Activated naive CD8-positive, alpha-beta T cell treated with anti-CD3 and anti-CD28 coated beads, Interleukin-2, amount 50 U/mL, for 16 hours (primary cell): ENCODE results near the gene EPHA10.
"Not testable (repeated sequence)": the region's sequence is repeated elsewhere in the genome, so short reads cannot be mapped to it uniquely, and the experiment has no call there.

Experiments used
- DNase-seq: peaks from one replicate; pipeline ENCODE4 v3.0.0-alpha.2; 2020; ENCODE audit warnings: low read depth, low spot score

Gene EPHA10

DNA sequence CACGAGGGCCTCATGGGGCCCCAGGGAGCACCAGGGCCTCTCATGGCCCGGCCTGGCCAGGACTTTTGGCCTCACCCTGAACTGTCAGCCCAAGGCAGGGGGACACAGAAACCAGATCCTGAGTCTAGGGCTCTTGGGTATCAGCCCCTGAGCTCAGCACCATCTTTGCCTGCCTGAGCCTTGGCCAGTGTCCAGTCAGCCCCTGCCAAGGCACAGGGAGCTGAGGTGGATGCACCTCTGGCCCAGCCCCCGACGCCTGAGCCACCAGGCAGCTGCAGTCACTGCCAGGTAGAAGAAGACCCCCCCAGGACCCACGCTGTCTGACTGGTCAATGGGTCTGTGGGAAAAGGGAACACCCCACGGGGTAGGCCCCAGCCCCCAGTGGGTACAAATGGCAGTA lies 47.3 kb downstream of the EPHA10 start:
- DNase-seq, result no peak

DNA sequence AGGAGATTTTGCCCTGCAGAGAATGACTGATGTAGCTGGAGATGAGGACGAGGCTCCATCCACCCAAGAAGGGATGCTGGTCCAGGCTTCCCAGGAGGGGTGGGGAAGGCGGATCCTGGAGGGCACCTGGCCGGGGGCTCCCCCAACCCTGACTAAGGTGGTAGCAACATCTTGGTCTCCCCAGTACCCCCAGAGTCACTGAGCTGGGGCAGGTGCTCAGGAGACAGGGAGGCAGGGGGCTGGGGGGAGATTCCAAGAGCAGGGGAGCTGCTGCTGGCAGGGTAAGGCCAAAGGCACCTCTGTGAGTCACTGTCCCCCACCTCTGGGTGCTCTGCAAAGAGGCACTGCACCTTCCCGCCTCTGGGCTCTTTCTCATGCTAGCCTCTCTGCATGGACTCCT lies 48.6 kb downstream of the EPHA10 start:
- DNase-seq, result no peak

DNA sequence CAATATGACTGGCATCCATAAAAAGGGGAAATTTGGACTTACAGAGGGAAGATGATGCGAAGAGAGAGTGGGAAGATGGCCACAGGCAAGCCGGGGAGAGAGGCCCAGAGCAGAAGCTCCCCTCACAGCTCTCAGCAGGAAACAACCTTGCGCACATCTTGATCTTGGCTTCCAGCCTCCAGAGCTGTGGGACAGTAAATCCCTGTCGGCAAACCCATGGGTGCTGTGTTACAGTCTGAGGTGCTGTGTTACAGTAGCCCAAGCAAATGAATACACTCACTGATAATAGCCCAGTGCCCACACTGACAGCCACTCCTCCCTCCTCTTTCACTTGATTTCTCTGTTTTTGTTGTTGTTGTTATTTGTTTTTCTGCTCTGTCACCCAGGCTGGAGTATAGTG lies 50.2 kb downstream of the EPHA10 start:
- DNase-seq, result no peak

- DNase-seq, result no peak
These were observed 50.7 kb downstream of the EPHA10 start for GRCh38 chr1:37714226-37714625.

DNA sequence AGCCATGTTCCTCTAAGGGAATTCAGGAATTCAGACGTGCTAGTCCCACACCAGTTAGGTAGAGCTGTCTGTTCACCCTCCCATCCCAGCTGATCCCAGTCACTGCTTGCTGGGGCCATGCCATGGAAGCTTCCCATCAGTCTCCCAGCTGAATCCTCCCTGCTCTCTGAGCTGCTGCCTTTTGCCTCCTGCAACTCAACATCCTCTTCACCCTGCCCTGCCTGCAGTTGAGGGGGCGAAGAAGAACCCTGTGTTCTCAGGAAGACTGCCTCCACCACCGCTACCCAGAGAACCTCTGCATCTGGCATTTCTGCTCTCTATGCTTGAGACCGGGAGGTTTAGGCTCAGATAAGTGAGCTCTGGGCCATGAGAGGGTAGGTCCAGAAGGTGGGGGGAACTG lies 56.4 kb downstream of the EPHA10 start:
- no peak for DNase-seq

DNA sequence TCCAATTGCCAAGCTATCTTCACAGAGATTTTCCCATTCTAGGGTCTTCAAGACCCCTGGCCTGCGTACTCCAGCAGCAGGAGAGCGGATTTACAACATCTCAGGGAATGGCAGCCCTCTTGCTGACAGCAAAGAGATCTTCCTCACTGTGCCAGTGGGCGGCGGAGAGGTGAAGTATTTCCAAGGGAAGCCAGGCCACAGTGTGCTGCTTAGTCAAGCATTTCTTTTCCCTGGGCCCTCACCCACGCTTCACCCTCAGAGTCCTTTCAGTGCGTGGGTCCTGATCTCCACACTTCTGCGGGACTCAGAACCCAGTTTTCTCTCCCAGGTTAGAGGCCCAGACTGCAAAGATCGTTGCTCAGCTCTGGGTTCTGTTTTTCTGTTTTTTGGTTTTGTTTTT lies 59.5 kb downstream of the EPHA10 start:
- DNase-seq, result no peak

DNA sequence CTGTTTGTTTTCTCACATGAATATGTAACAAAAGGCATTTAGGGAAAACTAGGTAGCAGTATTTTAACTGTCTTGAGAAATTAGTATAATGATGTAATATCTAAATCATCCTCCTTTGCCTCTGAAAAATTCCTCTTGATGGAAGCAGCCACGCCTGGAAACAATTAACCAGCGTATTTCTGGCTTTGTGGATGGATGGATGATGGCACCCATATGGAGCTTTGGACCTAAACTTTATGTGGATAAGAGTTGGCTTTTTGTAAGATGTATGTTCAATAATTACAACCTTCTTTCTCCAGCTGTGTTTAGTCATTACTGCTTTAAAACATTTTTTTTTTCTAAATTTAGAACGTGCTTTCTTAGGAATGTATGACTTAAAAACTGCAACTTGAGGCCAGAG lies 60.0 kb downstream of the EPHA10 start:
- no peak for DNase-seq

- no peak for DNase-seq
These were observed 61.9 kb downstream of the EPHA10 start for GRCh38 chr1:37703061-37703460.

GRCh38 chr1:37701051-37701450 lies 63.9 kb downstream of the EPHA10 start:
- no peak for DNase-seq

GRCh38 chr1:37699147-37699546 lies 65.8 kb downstream of the EPHA10 start:
- no peak for DNase-seq

DNA sequence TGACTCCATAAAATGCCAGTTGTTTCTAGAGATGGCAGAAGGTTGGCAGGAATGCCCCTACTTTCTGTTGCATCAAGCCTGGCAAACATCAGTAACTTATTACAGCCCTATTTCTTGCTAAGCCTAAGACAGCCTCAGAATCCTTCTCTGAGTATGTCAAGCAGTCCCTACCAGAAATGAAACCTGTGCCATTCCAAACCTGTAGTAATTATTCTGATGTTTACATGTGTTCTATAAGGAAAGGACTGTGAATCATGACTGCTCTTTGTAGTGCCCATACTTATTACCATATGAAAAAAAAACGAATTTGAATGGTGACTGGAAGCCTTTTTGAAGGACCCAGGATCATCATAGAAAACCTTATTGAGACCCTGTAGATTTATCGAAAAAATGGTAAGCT lies 67.2 kb downstream of the EPHA10 start:
- no peak for DNase-seq

GRCh38 chr1:37697090-37697489 lies 67.8 kb downstream of the EPHA10 start:
- DNase-seq, result no peak

- no peak for DNase-seq
These were observed 72.1 kb downstream of the EPHA10 start for GRCh38 chr1:37692834-37693175.

- DNase-seq, result peak; percentile 97
These were observed 72.7 kb downstream of the EPHA10 start, which contains the start of gene CDCA8 for GRCh38 chr1:37692078-37692833. Gene CDCA8, plus strand, starts transcription at chr1:37692516. Its CDS starts 175 bp downstream, at chr1:37692691.

GRCh38 chr1:37691497-37692077 lies 73.3 kb downstream of the EPHA10 start:
- DNase-seq, result no peak

- DNase-seq, result no peak
These were observed 76.0 kb downstream of the EPHA10 start for GRCh38 chr1:37688926-37689325.

DNA sequence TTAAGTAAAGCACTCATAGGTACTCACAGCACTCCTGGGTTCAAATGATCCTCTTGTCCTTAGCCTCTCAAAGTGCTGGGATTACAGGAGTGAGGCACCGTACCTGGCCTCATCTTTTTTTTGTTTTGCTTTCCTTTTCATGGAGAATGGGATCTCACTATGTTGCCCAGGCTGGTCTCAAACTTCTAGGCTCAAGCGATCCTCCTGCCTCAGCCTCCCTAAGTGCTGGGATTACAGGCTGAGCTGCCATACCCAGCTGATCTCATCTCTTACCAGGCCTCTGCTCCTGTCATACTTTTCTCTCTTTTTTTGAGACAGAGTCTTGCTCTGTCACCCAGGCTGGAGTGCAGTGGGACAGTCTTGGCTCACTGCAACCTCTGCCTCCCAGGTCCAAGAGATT lies 77.2 kb downstream of the EPHA10 start:
- not testable (repeated sequence) for DNase-seq

- DNase-seq, result no peak
These were observed 79.2 kb downstream of the EPHA10 start for GRCh38 chr1:37685722-37686121.

- not testable (repeated sequence) for DNase-seq
These were observed 80.7 kb downstream of the EPHA10 start for GRCh38 chr1:37684182-37684581.

- DNase-seq, result peak; percentile 47
These were observed 82.5 kb downstream of the EPHA10 start for GRCh38 chr1:37682334-37682987.

DNA sequence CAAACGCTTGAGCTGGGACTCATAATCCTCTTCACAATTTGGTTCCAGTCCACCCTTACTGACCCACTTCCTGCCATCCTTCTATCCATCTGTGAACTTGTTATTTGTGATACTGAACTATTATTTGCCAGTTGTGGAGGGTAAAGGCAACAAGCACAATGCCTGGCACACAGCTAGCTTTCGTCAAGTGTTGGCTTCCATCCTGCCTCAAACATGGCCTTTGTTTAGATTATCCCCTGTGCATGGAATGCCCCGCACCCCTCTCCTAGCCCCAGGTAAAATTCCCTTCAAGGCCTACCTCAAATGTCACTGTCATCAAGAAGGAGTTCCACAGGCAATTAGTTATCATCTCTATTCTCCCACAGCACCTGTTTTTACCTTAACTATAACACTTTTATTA lies 84.0 kb downstream of the EPHA10 start:
- no peak for DNase-seq

- DNase-seq, result no peak
These were observed 87.1 kb downstream of the EPHA10 start for GRCh38 chr1:37677808-37678207.

GRCh38 chr1:37677143-37677439 lies 87.8 kb downstream of the EPHA10 start:
- DNase-seq, result no peak
